ENCODE measurements around the gene KRT2.

KRT2 gene

GRCh38 chr12:52630599-52631200 lies 21.3 kb downstream of the KRT2 start:
- Histone ChIP-seq H2AFZ (ENCODE audit: low read length, unreplicated experiment) (no peak overlapping the region), H3K36me3 (ENCODE audit: insufficient read depth, low read length) (no peaks in the 10 kb centered on the region), H3K27me3 (ENCODE audit: insufficient read depth, low read length) (peaks cover 95% of the 10 kb centered on the region), H3K4me1 (ENCODE audit: control insufficient read depth, insufficient read depth, low read length, unreplicated experiment) (no peaks in the 10 kb centered on the region), H3K79me2 (ENCODE audit: control insufficient read depth, insufficient read depth, low read length, unreplicated experiment) (no peaks in the 10 kb centered on the region), H3K27ac (ENCODE audit: low read depth, low read length) (no peak overlapping the region), H3K4me3 (ENCODE audit: low read depth, low read length) (no peak overlapping the region)

GRCh38 chr12:52630008-52630500 lies 22.0 kb downstream of the KRT2 start:
- no peaks in the 10 kb centered on the region for H3K36me3 ChIP-seq (ENCODE audit: insufficient read depth, low read length)
- H2AFZ ChIP-seq (ENCODE audit: low read length, unreplicated experiment): no peak overlapping the region
- peaks cover 98% of the 10 kb centered on the region for H3K27me3 ChIP-seq (ENCODE audit: insufficient read depth, low read length)
- H3K79me2 ChIP-seq (ENCODE audit: control insufficient read depth, insufficient read depth, low read length, unreplicated experiment): no peaks in the 10 kb centered on the region
- no peak overlapping the region for H3K27ac ChIP-seq (ENCODE audit: low read depth, low read length)
- no peak overlapping the region for H3K4me3 ChIP-seq (ENCODE audit: low read depth, low read length)
- no peaks in the 10 kb centered on the region for H3K4me1 ChIP-seq (ENCODE audit: control insufficient read depth, insufficient read depth, low read length, unreplicated experiment)

- Histone ChIP-seq H3K36me3 (ENCODE audit: insufficient read depth, low read length) (no peaks in the 10 kb centered on the region), H3K4me3 (ENCODE audit: low read depth, low read length) (no peak overlapping the region), H3K27me3 (ENCODE audit: insufficient read depth, low read length) (peaks cover 98% of the 10 kb centered on the region), H3K79me2 (ENCODE audit: control insufficient read depth, insufficient read depth, low read length, unreplicated experiment) (no peaks in the 10 kb centered on the region), H2AFZ (ENCODE audit: low read length, unreplicated experiment) (no peak overlapping the region), H3K4me1 (ENCODE audit: control insufficient read depth, insufficient read depth, low read length, unreplicated experiment) (no peaks in the 10 kb centered on the region), H3K27ac (ENCODE audit: low read depth, low read length) (no peak overlapping the region)
Measured at GRCh38 chr12:52629281-52630007, 22.6 kb downstream of the KRT2 start.

GRCh38 chr12:52628841-52629240 lies 23.2 kb downstream of the KRT2 start:
- Histone ChIP-seq H3K4me1 (ENCODE audit: control insufficient read depth, insufficient read depth, low read length, unreplicated experiment) (no peaks in the 10 kb centered on the region), H3K4me3 (ENCODE audit: low read depth, low read length) (no peak overlapping the region), H2AFZ (ENCODE audit: low read length, unreplicated experiment) (no peak overlapping the region), H3K36me3 (ENCODE audit: insufficient read depth, low read length) (no peaks in the 10 kb centered on the region), H3K27ac (ENCODE audit: low read depth, low read length) (no peak overlapping the region), H3K27me3 (ENCODE audit: insufficient read depth, low read length) (peaks cover 98% of the 10 kb centered on the region), H3K79me2 (ENCODE audit: control insufficient read depth, insufficient read depth, low read length, unreplicated experiment) (no peaks in the 10 kb centered on the region)

GRCh38 chr12:52628111-52628507 lies 23.9 kb downstream of the KRT2 start:
- H2AFZ ChIP-seq (ENCODE audit: low read length, unreplicated experiment): no peak overlapping the region
- no peaks in the 10 kb centered on the region for H3K36me3 ChIP-seq (ENCODE audit: insufficient read depth, low read length)
- H3K27ac ChIP-seq (ENCODE audit: low read depth, low read length): no peak overlapping the region
- peaks cover 97% of the 10 kb centered on the region for H3K27me3 ChIP-seq (ENCODE audit: insufficient read depth, low read length)
- no peaks in the 10 kb centered on the region for H3K4me1 ChIP-seq (ENCODE audit: control insufficient read depth, insufficient read depth, low read length, unreplicated experiment)
- H3K4me3 ChIP-seq (ENCODE audit: low read depth, low read length): no peak overlapping the region
- no peaks in the 10 kb centered on the region for H3K79me2 ChIP-seq (ENCODE audit: control insufficient read depth, insufficient read depth, low read length, unreplicated experiment)

GRCh38 chr12:52627395-52628110 lies 24.5 kb downstream of the KRT2 start:
- Histone ChIP-seq H3K4me3 (ENCODE audit: low read depth, low read length) (no peak overlapping the region), H3K27ac (ENCODE audit: low read depth, low read length) (no peak overlapping the region), H3K79me2 (ENCODE audit: control insufficient read depth, insufficient read depth, low read length, unreplicated experiment) (no peaks in the 10 kb centered on the region), H3K27me3 (ENCODE audit: insufficient read depth, low read length) (peaks cover 97% of the 10 kb centered on the region), H2AFZ (ENCODE audit: low read length, unreplicated experiment) (no peak overlapping the region), H3K4me1 (ENCODE audit: control insufficient read depth, insufficient read depth, low read length, unreplicated experiment) (no peaks in the 10 kb centered on the region), H3K36me3 (ENCODE audit: insufficient read depth, low read length) (no peaks in the 10 kb centered on the region)

- H3K27ac ChIP-seq (ENCODE audit: low read depth, low read length): no peak overlapping the region
- H3K36me3 ChIP-seq (ENCODE audit: insufficient read depth, low read length): no peaks in the 10 kb centered on the region
- H2AFZ ChIP-seq (ENCODE audit: low read length, unreplicated experiment): no peak overlapping the region
- no peak overlapping the region for H3K4me3 ChIP-seq (ENCODE audit: low read depth, low read length)
- H3K27me3 ChIP-seq (ENCODE audit: insufficient read depth, low read length): peaks cover 93% of the 10 kb centered on the region
- H3K79me2 ChIP-seq (ENCODE audit: control insufficient read depth, insufficient read depth, low read length, unreplicated experiment): no peaks in the 10 kb centered on the region
- no peaks in the 10 kb centered on the region for H3K4me1 ChIP-seq (ENCODE audit: control insufficient read depth, insufficient read depth, low read length, unreplicated experiment)
Measured at GRCh38 chr12:52622349-52622748, 29.7 kb downstream of the KRT2 start.

GRCh38 chr12:52618866-52619265 lies 33.1 kb downstream of the KRT2 start:
- H3K27me3 ChIP-seq (ENCODE audit: insufficient read depth, low read length): peaks cover 92% of the 10 kb centered on the region

GRCh38 chr12:52618216-52618615 lies 33.8 kb downstream of the KRT2 start, which contains the start of gene KRT73:
Gene KRT73 (minus strand): TSS chr12:52618559. CDS start chr12:52618524, 35 bp downstream.
- H3K4me3 ChIP-seq (ENCODE audit: low read depth, low read length): no peak within 1 kb of the TSS

More at GRCh38 chr12:52618866-52619265, 33.1 kb downstream of the KRT2 start:
- H3K36me3 ChIP-seq (ENCODE audit: insufficient read depth, low read length): no peaks in the 10 kb centered on the region
- H2AFZ ChIP-seq (ENCODE audit: low read length, unreplicated experiment): no peak overlapping the region
- H3K4me3 ChIP-seq (ENCODE audit: low read depth, low read length): no peak overlapping the region
- H3K27ac ChIP-seq (ENCODE audit: low read depth, low read length): no peak overlapping the region
- no peaks in the 10 kb centered on the region for H3K4me1 ChIP-seq (ENCODE audit: control insufficient read depth, insufficient read depth, low read length, unreplicated experiment)
- no peaks in the 10 kb centered on the region for H3K79me2 ChIP-seq (ENCODE audit: control insufficient read depth, insufficient read depth, low read length, unreplicated experiment)

GRCh38 chr12:52617403-52617785 lies 34.6 kb downstream of the KRT2 start:
- Histone ChIP-seq H3K27me3 (ENCODE audit: insufficient read depth, low read length) (peaks cover 94% of the 10 kb centered on the region), H3K79me2 (ENCODE audit: control insufficient read depth, insufficient read depth, low read length, unreplicated experiment) (no peaks in the 10 kb centered on the region)

More at GRCh38 chr12:52618216-52618615, 33.8 kb downstream of the KRT2 start, which contains the start of gene KRT73:
- Histone ChIP-seq H2AFZ (ENCODE audit: low read length, unreplicated experiment) (no peak within 1 kb of the TSS), H3K4me1 (ENCODE audit: control insufficient read depth, insufficient read depth, low read length, unreplicated experiment) (no peaks in the 10 kb centered on the region), H3K27ac (ENCODE audit: low read depth, low read length) (no peak within 1 kb of the TSS), H3K27me3 (ENCODE audit: insufficient read depth, low read length) (peaks cover 94% of the 10 kb centered on the region), H3K36me3 (ENCODE audit: insufficient read depth, low read length) (no peaks in the 10 kb centered on the region), H3K79me2 (ENCODE audit: control insufficient read depth, insufficient read depth, low read length, unreplicated experiment) (no peaks in the 10 kb centered on the region)

More at GRCh38 chr12:52617403-52617785, 34.6 kb downstream of the KRT2 start:
- Histone ChIP-seq H3K27ac (ENCODE audit: low read depth, low read length) (no peak overlapping the region), H2AFZ (ENCODE audit: low read length, unreplicated experiment) (no peak overlapping the region), H3K36me3 (ENCODE audit: insufficient read depth, low read length) (no peaks in the 10 kb centered on the region), H3K4me1 (ENCODE audit: control insufficient read depth, insufficient read depth, low read length, unreplicated experiment) (no peaks in the 10 kb centered on the region), H3K4me3 (ENCODE audit: low read depth, low read length) (no peak overlapping the region)
